GM12878 (cell line): ENCODE data around the gene ERN1.

Source experiments
- BHLHE40 ChIP-seq, 2 experiments: fragments of 450-650 bp in 1 of 2; IDR thresholded peaks; 2 replicates each; pipeline ENCODE4 v1.6.1; 2011 to 2017; ENCODE audit warnings: low read depth in 2 of 2, borderline replicate concordance in 1 of 2, improper control_type of control experiment in 1 of 2, low read length in 1 of 2, mild to moderate bottlenecking in 1 of 2
- CREB1 ChIP-seq: IDR thresholded peaks from 2 replicates; pipeline ENCODE4 v1.6.1; 2012; ENCODE audit warnings: low read depth, mild to moderate bottlenecking, inconsistent platforms
- CREM ChIP-seq: IDR thresholded peaks from 2 replicates; pipeline ENCODE4 v1.6.1; 2014; ENCODE audit warnings: antibody characterized with exemption, low read depth
- CTCF ChIP-seq, 3 experiments: IDR thresholded peaks in 2 of 3; conservative IDR thresholded peaks in 1 of 3; 2 replicates each; pipeline ENCODE4 v1.5.1; 2011; ENCODE audit warnings: low read depth in 3 of 3, low read length in 3 of 3, mild to moderate bottlenecking in 3 of 3, control low read depth in 2 of 3, moderate library complexity in 2 of 3, inconsistent platforms in 1 of 3, mixed read lengths in 1 of 3; ENCODE audit not compliant: control insufficient read depth in 2 of 3, insufficient read depth in 1 of 3; ENCODE audit errors: extremely low read depth in 1 of 3
- EP300 ChIP-seq, 2 experiments: fragments of 150-350 bp in 1 of 2; IDR thresholded peaks; 2 replicates each; pipeline ENCODE4 v1.6.1; 2011 to 2012; ENCODE audit warnings: low read depth in 2 of 2, low read length in 2 of 2, borderline replicate concordance in 1 of 2, improper control_type of control experiment in 1 of 2, inconsistent platforms in 1 of 2; ENCODE audit not compliant: control insufficient read depth in 1 of 2
- MYC ChIP-seq: IDR thresholded peaks from 2 replicates; pipeline ENCODE4 v1.6.1; 2011; ENCODE audit warnings: mild to moderate bottlenecking, low read length, moderate library complexity, inconsistent platforms; ENCODE audit not compliant: insufficient read depth, insufficient replicate concordance, insufficient read length, severe bottlenecking
- NRF1 ChIP-seq: conservative IDR thresholded peaks from 2 replicates; pipeline ENCODE4 v1.6.1; 2011; ENCODE audit warnings: mild to moderate bottlenecking, low read depth, low read length, improper control_type of control experiment
- POLR2A ChIP-seq: IDR thresholded peaks from 2 replicates; pipeline ENCODE4 v1.6.1; 2011; ENCODE audit warnings: low read depth, mild to moderate bottlenecking, low read length
- POLR2AphosphoS5 ChIP-seq: IDR thresholded peaks from 2 replicates; pipeline ENCODE4 v1.6.1; 2011; ENCODE audit warnings: mild to moderate bottlenecking, low read length, inconsistent platforms
- SIN3A ChIP-seq: IDR thresholded peaks from 2 replicates; pipeline ENCODE4 v1.6.1; 2012; ENCODE audit warnings: low read depth, low read length, improper control_type of control experiment
- SMARCA5 ChIP-seq: fragments of 450-650 bp; IDR thresholded peaks from 2 replicates; pipeline ENCODE4 v1.6.1; 2017; ENCODE audit warnings: mild to moderate bottlenecking
- SREBF2 ChIP-seq: IDR thresholded peaks from 2 replicates; pipeline ENCODE4 v1.6.1; 2012; ENCODE audit warnings: mild to moderate bottlenecking, low read length
- SUZ12 ChIP-seq: fragments of 200-600 bp; sonication (generic); IDR thresholded peaks from one replicate; pipeline ENCODE4 v1.6.1; 2018; ENCODE audit warnings: antibody characterized with exemption, mild to moderate bottlenecking; ENCODE audit not compliant: unreplicated experiment
- TF ChIP-seq, protein P1 (sequence below): IDR thresholded peaks from 2 replicates; pipeline ENCODE4 v1.6.1; 2011; ENCODE audit warnings: mild to moderate bottlenecking, low read depth, low read length, moderate library complexity; ENCODE audit not compliant: insufficient replicate concordance

GRCh38 chr17:64090144-64090543 lies 39.8 kb downstream of the ERN1 start:
- TF ChIP-seq, protein P1, sequence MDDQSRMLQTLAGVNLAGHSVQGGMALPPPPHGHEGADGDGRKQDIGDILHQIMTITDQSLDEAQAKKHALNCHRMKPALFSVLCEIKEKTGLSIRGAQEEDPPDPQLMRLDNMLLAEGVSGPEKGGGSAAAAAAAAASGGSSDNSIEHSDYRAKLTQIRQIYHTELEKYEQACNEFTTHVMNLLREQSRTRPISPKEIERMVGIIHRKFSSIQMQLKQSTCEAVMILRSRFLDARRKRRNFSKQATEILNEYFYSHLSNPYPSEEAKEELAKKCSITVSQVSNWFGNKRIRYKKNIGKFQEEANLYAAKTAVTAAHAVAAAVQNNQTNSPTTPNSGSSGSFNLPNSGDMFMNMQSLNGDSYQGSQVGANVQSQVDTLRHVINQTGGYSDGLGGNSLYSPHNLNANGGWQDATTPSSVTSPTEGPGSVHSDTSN = no peak
- TF ChIP-seq POLR2A (no peak), EP300 (IDR thresholded peaks at IDR 0.05; ENCODE audit: borderline replicate concordance in 1 of 2, control insufficient read depth in 1 of 2, low read depth in 2 of 2, low read length in 2 of 2) (no peak), SIN3A (no peak), NRF1 (no peak), SMARCA5 (no peak), MYC (no peak), POLR2AphosphoS5 (no peak), CTCF (IDR thresholded peaks at IDR 0.05 in 2 of 3, conservative IDR thresholded peaks at IDR 0.05 in 1 of 3; ENCODE audit: control insufficient read depth in 2 of 3, extremely low read depth in 1 of 3, insufficient read depth in 1 of 3, low read depth in 3 of 3, low read length in 3 of 3) (no peak), BHLHE40 (IDR thresholded peaks at IDR 0.05; ENCODE audit: borderline replicate concordance in 1 of 2, low read depth in 2 of 2, low read length in 1 of 2) (no peak), SREBF2 (no peak), CREB1 (no peak), SUZ12 (no peak), CREM (no peak)
